A673 (cell line): ENCODE measurements around the gene FA2H.

Experiments
- EZH2 ChIP-seq: fragments of 200-600 bp; sonication (generic); IDR thresholded peaks from 2 replicates; pipeline ENCODE4 v1.6.1; 2017; ENCODE audit warnings: borderline replicate concordance, low read depth, mild to moderate bottlenecking, mixed read lengths, antibody characterized with exemption, low read length; ENCODE audit not compliant: poor library complexity, severe bottlenecking
- TF ChIP-seq, protein P1 (sequence below): fragments of 300-800, 200-600 bp; sonication (generic); conservative IDR thresholded peaks from 2 replicates; pipeline ENCODE4 v1.5.1; 2017; ENCODE audit warnings: low read depth, mild to moderate bottlenecking, antibody characterized with exemption, low read length, moderate library complexity, mixed read lengths

GRCh38 chr16:74737521-74737920, 37.1 kb downstream of the FA2H start:
- TF ChIP-seq, protein P1, sequence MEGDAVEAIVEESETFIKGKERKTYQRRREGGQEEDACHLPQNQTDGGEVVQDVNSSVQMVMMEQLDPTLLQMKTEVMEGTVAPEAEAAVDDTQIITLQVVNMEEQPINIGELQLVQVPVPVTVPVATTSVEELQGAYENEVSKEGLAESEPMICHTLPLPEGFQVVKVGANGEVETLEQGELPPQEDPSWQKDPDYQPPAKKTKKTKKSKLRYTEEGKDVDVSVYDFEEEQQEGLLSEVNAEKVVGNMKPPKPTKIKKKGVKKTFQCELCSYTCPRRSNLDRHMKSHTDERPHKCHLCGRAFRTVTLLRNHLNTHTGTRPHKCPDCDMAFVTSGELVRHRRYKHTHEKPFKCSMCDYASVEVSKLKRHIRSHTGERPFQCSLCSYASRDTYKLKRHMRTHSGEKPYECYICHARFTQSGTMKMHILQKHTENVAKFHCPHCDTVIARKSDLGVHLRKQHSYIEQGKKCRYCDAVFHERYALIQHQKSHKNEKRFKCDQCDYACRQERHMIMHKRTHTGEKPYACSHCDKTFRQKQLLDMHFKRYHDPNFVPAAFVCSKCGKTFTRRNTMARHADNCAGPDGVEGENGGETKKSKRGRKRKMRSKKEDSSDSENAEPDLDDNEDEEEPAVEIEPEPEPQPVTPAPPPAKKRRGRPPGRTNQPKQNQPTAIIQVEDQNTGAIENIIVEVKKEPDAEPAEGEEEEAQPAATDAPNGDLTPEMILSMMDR: no peak
- TF ChIP-seq EZH2: no peak
